Testis (tissue), 3 donors: Measurements from ENCODE around the gene PLEKHD1. TPM values are rescaled to one million over a fixed set of nuclear protein-coding genes. Genes with fewer than 3 reads are reported as not detected.

Experiments
- DNase-seq: peaks from one replicate; pipeline ENCODE4 v3.0.0-alpha.2; 2019
- H3K27ac ChIP-seq, 2 donors: fragments of 200-600 bp; sonication (generic); one replicate each; pipeline ENCODE4 v1.5.1; 2019
- H3K27me3 ChIP-seq: fragments of 200-600 bp; sonication (generic); one replicate; pipeline ENCODE4 v1.5.1; 2019
- H3K36me3 ChIP-seq: fragments of 200-600 bp; sonication (generic); one replicate; pipeline ENCODE4 v1.5.1; 2017; ENCODE audit warnings: low read depth; ENCODE audit errors: missing control alignments
- H3K4me1 ChIP-seq: fragments of 200-600 bp; sonication (generic); one replicate; pipeline ENCODE4 v1.5.1; 2019
- H3K4me3 ChIP-seq, 2 donors: fragments of 200-600 bp; sonication (generic); one replicate each; pipeline ENCODE4 v1.5.1; 2017 to 2019
- H3K9me3 ChIP-seq: fragments of 200-600 bp; sonication (generic); one replicate; pipeline ENCODE4 v1.5.1; 2017
- CTCF ChIP-seq, 3 experiments: fragments of 450-650 bp in 2 of 3; fragments of 200-600 bp in 1 of 3; sonication (generic) in 1 of 3; IDR thresholded peaks; one replicate each; pipeline ENCODE4 v1.5.1; 2016 to 2019; ENCODE audit warnings: antibody characterized with exemption in 3 of 3, mild to moderate bottlenecking in 2 of 3, moderate library complexity in 1 of 3
- POLR2A ChIP-seq: fragments of 450-650 bp; IDR thresholded peaks from one replicate; pipeline ENCODE4 v1.6.1; 2017; ENCODE audit warnings: antibody characterized with exemption, mild to moderate bottlenecking, moderate library complexity
- WGBS, 2 donors: methylation state at CpG; one replicate each; pipeline ENCODE4 v1.1.5; 2018; 5-methylcytosine and 5-hydroxymethylcytosine counted together
- intact Hi-C: fragments of 100-400 bp; cut with DNase I; formaldehyde crosslinking; loops from one replicate; pipeline ENCODE4 v1.15.1; 2023; ENCODE audit warnings: low total_unique reads
- polyA plus RNA-seq: library from polyadenylated mRNA; stranded (reverse); fragments of 350-450 nt; fragmentation: Illumina TruSeq; extraction: RNeasy Lipid Tissue Mini Kit (QIAGEN cat#74804); gene quantifications from one replicate; pipeline ENCODE4 v1.2.3, GENCODE V29; 2014; ENCODE audit warnings: low read depth, low replicate concordance; ENCODE audit not compliant: insufficient read depth
- total RNA-seq, 2 donors: library from RNA; depleted of rRNA; stranded (reverse); fragments of >200 nt; gene quantifications; one replicate each; pipeline ENCODE4 v1.2.3, GENCODE V29; 2016

PLEKHD1 gene
- total and polyA plus RNA-seq, 3 donors from 2014 or later, result 0.87 to 1.9 (median 1.1) TPM

- no peak for DNase-seq
- WGBS, 2 donors, result 90 to 93% methylated on average over 6 of the region's 6 CpGs
- Histone ChIP-seq H3K27me3 (no peaks in the 10 kb centered on the region), H3K4me1 (no peaks in the 10 kb centered on the region), H3K27ac (no peak overlapping the region), H3K9me3 (no peaks in the 10 kb centered on the region), H3K36me3 (no peaks in the 10 kb centered on the region), H3K4me3 (no peak overlapping the region)
- intact Hi-C loops, result no loop called here
- TF ChIP-seq POLR2A (no peak), CTCF (IDR thresholded peaks at IDR 0.05) (no peak)
These were observed 37.5 kb downstream of the PLEKHD1 start for GRCh38 chr14:69522026-69522425.

- H3K4me1 ChIP-seq, result no peaks in the 10 kb centered on the region
- no peaks in the 10 kb centered on the region for H3K9me3 ChIP-seq
- no peaks in the 10 kb centered on the region for H3K36me3 ChIP-seq
- 80 to 82% methylated on average over 6 of the region's 6 CpGs for WGBS, 2 donors
- H3K27me3 ChIP-seq, result no peaks in the 10 kb centered on the region
- no peak for DNase-seq
- intact Hi-C loops, result no loop called here
- TF ChIP-seq POLR2A (no peak), CTCF (IDR thresholded peaks at IDR 0.05) (no peak)
- no peak overlapping the region for H3K27ac ChIP-seq
- H3K4me3 ChIP-seq, result no peak overlapping the region
These were observed 41.4 kb downstream of the PLEKHD1 start for GRCh38 chr14:69525896-69526295.

GRCh38 chr14:69527635-69528034, 43.1 kb downstream of the PLEKHD1 start:
- Histone ChIP-seq H3K4me3 (no peak overlapping the region), H3K4me1 (no peaks in the 10 kb centered on the region), H3K9me3 (no peaks in the 10 kb centered on the region), H3K36me3 (no peaks in the 10 kb centered on the region), H3K27ac (no peak overlapping the region), H3K27me3 (no peaks in the 10 kb centered on the region)
- WGBS, 2 donors, result 96 to 97% methylated on average over 4 to 14 of the region's 14 CpGs
- intact Hi-C loops, result no loop called here
- TF ChIP-seq CTCF (IDR thresholded peaks at IDR 0.05) (no peak), POLR2A (no peak)
- no peak for DNase-seq

- H3K4me3 ChIP-seq, result no peak overlapping the region
- DNase-seq, result no peak
- H3K4me1 ChIP-seq, result no peaks in the 10 kb centered on the region
- no peaks in the 10 kb centered on the region for H3K27me3 ChIP-seq
- intact Hi-C loops, result no loop called here
- no peaks in the 10 kb centered on the region for H3K9me3 ChIP-seq
- no peak overlapping the region for H3K27ac ChIP-seq
- 97 to 100% methylated on average over 6 to 7 of the region's 9 CpGs for WGBS, 2 donors
- H3K36me3 ChIP-seq, result no peaks in the 10 kb centered on the region
- TF ChIP-seq CTCF (IDR thresholded peaks at IDR 0.05) (no peak), POLR2A (no peak)
These were observed 43.6 kb downstream of the PLEKHD1 start for GRCh38 chr14:69528143-69528542.

GRCh38 chr14:69528930-69529329, 44.4 kb downstream of the PLEKHD1 start:
- no peaks in the 10 kb centered on the region for H3K9me3 ChIP-seq
- no peaks in the 10 kb centered on the region for H3K27me3 ChIP-seq
- WGBS, 2 donors, result 92 to 96% methylated on average over 5 of the region's 5 CpGs
- no peak overlapping the region for H3K4me3 ChIP-seq
- intact Hi-C loops, result no loop called here
- no peak for TF ChIP-seq CTCF (IDR thresholded peaks at IDR 0.05)
- no peak for TF ChIP-seq POLR2A
- no peak overlapping the region for H3K27ac ChIP-seq
- H3K36me3 ChIP-seq, result no peaks in the 10 kb centered on the region
- no peak for DNase-seq
- H3K4me1 ChIP-seq, result no peaks in the 10 kb centered on the region
